PC-9 (cell line): Measurements from ENCODE around the gene NDE1. TPM values are rescaled to one million over a fixed set of nuclear protein-coding genes. Genes with fewer than 3 reads are reported as not detected.

ENCODE experiments used
- BruUV-seq: library from RNA; stranded (reverse); fragments of 400-500 nt; replicated peaks from 2 replicates; lab custom pipeline; 2021; lab: Mats Ljungman, UMichigan
- CTCF ChIA-PET: fragments of 300-600 bp; sonication (Branson Sonifier 250); formaldehyde crosslinking; loops from one replicate; lab custom pipeline; 2022; ENCODE audit warnings: antibody characterized with exemption; lab: Charles Lee
- POLR2A ChIA-PET: fragments of 300-600 bp; sonication (Branson Sonifier 250); formaldehyde crosslinking; loops from one replicate; lab custom pipeline; 2022; ENCODE audit warnings: antibody characterized with exemption; ENCODE audit not compliant: unreplicated experiment; lab: Charles Lee
- DNase-seq, 2 experiments: peaks; one replicate each; pipeline versions ENCODE4 v3.0.0 to v3.0.0-alpha.2; 2015 to 2022; ENCODE audit warnings: mixed read lengths in 1 of 2
- H2AFZ ChIP-seq: fragments of 200-600 bp; sonication (generic); 2 replicates; pipeline ENCODE4 v1.8.1; 2017; ENCODE audit warnings: antibody characterized with exemption
- H3F3A ChIP-seq: fragments of 200-600 bp; sonication (generic); 2 replicates; pipeline ENCODE4 v1.8.1; 2017; ENCODE audit warnings: antibody characterized with exemption, mild to moderate bottlenecking, low read depth; ENCODE audit not compliant: insufficient read depth
- H3K27ac ChIP-seq: fragments of 200-600 bp; sonication (generic); 2 replicates; pipeline ENCODE4 v1.6.1; 2016; ENCODE audit warnings: mixed run types
- H3K27me3 ChIP-seq: fragments of 200-600 bp; sonication (generic); 2 replicates; pipeline ENCODE4 v1.6.1; 2016; ENCODE audit warnings: low read depth, mixed run types; ENCODE audit not compliant: insufficient read depth
- H3K36me3 ChIP-seq: fragments of 200-600 bp; sonication (generic); 2 replicates; pipeline ENCODE4 v1.6.1; 2016; ENCODE audit warnings: low read depth, mixed run types
- H3K4me1 ChIP-seq: fragments of 200-600 bp; sonication (generic); replicated peaks from 2 replicates; pipeline ENCODE4 v1.6.1; 2016; ENCODE audit warnings: mixed run types; ENCODE audit not compliant: insufficient read depth
- H3K4me2 ChIP-seq: fragments of 200-600 bp; sonication (generic); 2 replicates; pipeline ENCODE4 v1.6.1; 2017; ENCODE audit warnings: mixed run types
- H3K4me3 ChIP-seq: fragments of 200-600 bp; sonication (generic); 2 replicates; pipeline ENCODE4 v1.6.1; 2016; ENCODE audit warnings: mixed run types
- H3K79me2 ChIP-seq: fragments of 200-600 bp; sonication (generic); 2 replicates; pipeline ENCODE4 v1.6.1; 2017; ENCODE audit warnings: low read depth, mixed run types
- H3K9me2 ChIP-seq: fragments of 200-600 bp; sonication (generic); 2 replicates; pipeline ENCODE4 v1.8.1; 2017; ENCODE audit warnings: mild to moderate bottlenecking; ENCODE audit not compliant: insufficient read depth
- H3K9me3 ChIP-seq: fragments of 200-600 bp; sonication (generic); 2 replicates; pipeline ENCODE4 v1.8.1; 2016; ENCODE audit warnings: low read depth; ENCODE audit not compliant: insufficient read depth
- H4K20me1 ChIP-seq: fragments of 200-600 bp; sonication (generic); 2 replicates; pipeline ENCODE4 v1.8.1; 2017; ENCODE audit not compliant: insufficient read depth
- EZH2 ChIP-seq: fragments of 200-600 bp; sonication (generic); IDR thresholded peaks from 2 replicates; pipeline ENCODE4 v1.8.0; 2017; ENCODE audit warnings: antibody characterized with exemption, low read depth
- intact Hi-C: fragments of 100-400 bp; cut with micrococcal nuclease; formaldehyde crosslinking; loops from one replicate; pipeline ENCODE4 v1.10.0; 2022; ENCODE audit not compliant: unreplicated experiment
- total RNA-seq: library from RNA; stranded (reverse); gene quantifications from 2 replicates; pipeline ENCODE4 v1.2.3, GENCODE V29; 2021
- TF ChIP-seq, protein P1 (sequence below): fragments of 200-600 bp; sonication (generic); conservative IDR thresholded peaks from 2 replicates; pipeline ENCODE4 v1.6.1; 2017; ENCODE audit warnings: mixed run types, antibody characterized with exemption, mild to moderate bottlenecking, moderate library complexity

Gene NDE1
- total RNA-seq, 1 experiment from 2014 or later, result 119 TPM

- Histone ChIP-seq H3K27ac (no peak overlapping the region), H3K9me3 (no peaks in the 10 kb centered on the region), H3K36me3 (no peaks in the 10 kb centered on the region), H3F3A (peaks cover 21% of the 10 kb centered on the region), H3K4me2 (peak overlapping the region; percentile 82), H3K4me3 (peak overlapping the region; percentile 85), H3K27me3 (no peaks in the 10 kb centered on the region), H2AFZ (peak overlapping the region; percentile 74), H4K20me1 (no peaks in the 10 kb centered on the region; the same call in 1 of the 2 replicates), H3K79me2 (peaks cover 45% of the 10 kb centered on the region), H3K4me1 (peaks cover 22% of the 10 kb centered on the region; the same call in 1 of the 2 replicates), H3K9me2 (no peaks in the 10 kb centered on the region)
- BruUV-seq, result no TSS peak
- intact Hi-C loops, result no loop called here
- TF ChIP-seq EZH2, result no peak
- TF ChIP-seq, protein P1, sequence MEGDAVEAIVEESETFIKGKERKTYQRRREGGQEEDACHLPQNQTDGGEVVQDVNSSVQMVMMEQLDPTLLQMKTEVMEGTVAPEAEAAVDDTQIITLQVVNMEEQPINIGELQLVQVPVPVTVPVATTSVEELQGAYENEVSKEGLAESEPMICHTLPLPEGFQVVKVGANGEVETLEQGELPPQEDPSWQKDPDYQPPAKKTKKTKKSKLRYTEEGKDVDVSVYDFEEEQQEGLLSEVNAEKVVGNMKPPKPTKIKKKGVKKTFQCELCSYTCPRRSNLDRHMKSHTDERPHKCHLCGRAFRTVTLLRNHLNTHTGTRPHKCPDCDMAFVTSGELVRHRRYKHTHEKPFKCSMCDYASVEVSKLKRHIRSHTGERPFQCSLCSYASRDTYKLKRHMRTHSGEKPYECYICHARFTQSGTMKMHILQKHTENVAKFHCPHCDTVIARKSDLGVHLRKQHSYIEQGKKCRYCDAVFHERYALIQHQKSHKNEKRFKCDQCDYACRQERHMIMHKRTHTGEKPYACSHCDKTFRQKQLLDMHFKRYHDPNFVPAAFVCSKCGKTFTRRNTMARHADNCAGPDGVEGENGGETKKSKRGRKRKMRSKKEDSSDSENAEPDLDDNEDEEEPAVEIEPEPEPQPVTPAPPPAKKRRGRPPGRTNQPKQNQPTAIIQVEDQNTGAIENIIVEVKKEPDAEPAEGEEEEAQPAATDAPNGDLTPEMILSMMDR, result no peak
- DNase-seq, result no peak
- ChIA-PET CTCF (no interaction called here), POLR2A (no interaction called here)
Measured at GRCh38 chr16:15649727-15650018, 372 bp upstream of the NDE1 start.

DNA sequence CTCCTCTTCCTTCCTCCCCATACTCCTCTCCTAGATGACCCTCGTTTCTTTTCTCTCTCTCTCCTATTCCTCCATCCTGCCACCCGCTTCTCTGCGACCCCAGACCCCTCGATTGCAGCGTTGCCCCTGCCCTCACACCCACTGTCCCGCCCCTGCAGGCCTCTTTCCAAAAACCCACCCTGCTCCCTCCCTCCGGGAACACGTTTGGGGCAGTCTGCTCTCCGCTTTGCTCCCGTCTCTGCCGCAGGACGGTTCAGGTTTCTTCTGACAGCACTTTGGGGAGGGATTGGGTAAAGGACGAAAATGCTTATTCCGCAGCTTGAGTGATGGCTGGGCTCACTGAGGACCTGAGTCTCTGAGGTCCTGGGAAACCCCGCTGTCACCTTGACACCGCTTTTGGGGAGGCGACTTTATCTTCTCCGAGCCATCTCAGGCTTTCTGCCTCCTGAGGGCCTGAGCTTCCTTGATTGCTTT, 690 bp downstream of the NDE1 start:
- H3K9me2 ChIP-seq, result no peaks in the 10 kb centered on the region
- intact Hi-C loops, result no loop called here
- no peak for TF ChIP-seq EZH2
- TF ChIP-seq, protein P1, result no peak
- H3K36me3 ChIP-seq, result no peaks in the 10 kb centered on the region
- ChIA-PET CTCF (no interaction called here), POLR2A (no interaction called here)
- H4K20me1 ChIP-seq, result no peaks in the 10 kb centered on the region; the same call in 1 of the 2 replicates
- peak overlapping the region; percentile 98 for H3K4me2 ChIP-seq
- DNase-seq, result peak in 1 of 2 experiments; percentile 19
- peaks cover 10% of the 10 kb centered on the region; the same call in 1 of the 2 replicates for H3F3A ChIP-seq
- peaks cover 52% of the 10 kb centered on the region for H3K79me2 ChIP-seq
- H3K27me3 ChIP-seq, result no peaks in the 10 kb centered on the region
- no peaks in the 10 kb centered on the region for H3K9me3 ChIP-seq
- H3K4me3 ChIP-seq, result peak overlapping the region; percentile 85
- TSS peak; percentile 26 for BruUV-seq
- H3K27ac ChIP-seq, result no peak overlapping the region
- H2AFZ ChIP-seq, result peak overlapping the region; percentile 93
- H3K4me1 ChIP-seq, result peaks cover 14% of the 10 kb centered on the region; the same call in 1 of the 2 replicates

GRCh38 chr16:15652293-15653001, 2.4 kb downstream of the NDE1 start:
- intact Hi-C loops, result no loop called here
- no peaks in the 10 kb centered on the region; the same call in 1 of the 2 replicates for H4K20me1 ChIP-seq
- H3K36me3 ChIP-seq, result no peaks in the 10 kb centered on the region
- BruUV-seq, result no TSS peak
- ChIA-PET POLR2A (no interaction called here), CTCF (interaction anchor here (0.7 kb wide), 1 partner anchor 20 kb away, joined by 3 read pairs; no protein-coding TSS in a partner anchor)
- H3K4me3 ChIP-seq, result no peak overlapping the region
- H3K4me2 ChIP-seq, result no peak overlapping the region
- no peak for TF ChIP-seq EZH2
- TF ChIP-seq, protein P1, result no peak
- DNase-seq, result no peak
- H3K79me2 ChIP-seq, result peaks cover 61% of the 10 kb centered on the region
- H2AFZ ChIP-seq, result no peak overlapping the region
- H3K27me3 ChIP-seq, result no peaks in the 10 kb centered on the region
- H3K9me3 ChIP-seq, result no peaks in the 10 kb centered on the region
- no peak overlapping the region for H3K27ac ChIP-seq
- no peaks in the 10 kb centered on the region for H3K9me2 ChIP-seq
- H3F3A ChIP-seq, result peaks cover 6% of the 10 kb centered on the region; the same call in 1 of the 2 replicates
- H3K4me1 ChIP-seq, result peaks cover 14% of the 10 kb centered on the region; the same call in 1 of the 2 replicates
